NCI-H1048 (cell line): ENCODE data around the gene GALNS.
"Not testable (repeated sequence)": the region's sequence is repeated elsewhere in the genome, so short reads cannot be mapped to it uniquely, and the experiment has no call there.

Experiments used
- DNase-seq: peaks from one replicate; lab custom pipeline; 2025; lab: John Stamatoyannopoulos, UW

GALNS gene

DNA sequence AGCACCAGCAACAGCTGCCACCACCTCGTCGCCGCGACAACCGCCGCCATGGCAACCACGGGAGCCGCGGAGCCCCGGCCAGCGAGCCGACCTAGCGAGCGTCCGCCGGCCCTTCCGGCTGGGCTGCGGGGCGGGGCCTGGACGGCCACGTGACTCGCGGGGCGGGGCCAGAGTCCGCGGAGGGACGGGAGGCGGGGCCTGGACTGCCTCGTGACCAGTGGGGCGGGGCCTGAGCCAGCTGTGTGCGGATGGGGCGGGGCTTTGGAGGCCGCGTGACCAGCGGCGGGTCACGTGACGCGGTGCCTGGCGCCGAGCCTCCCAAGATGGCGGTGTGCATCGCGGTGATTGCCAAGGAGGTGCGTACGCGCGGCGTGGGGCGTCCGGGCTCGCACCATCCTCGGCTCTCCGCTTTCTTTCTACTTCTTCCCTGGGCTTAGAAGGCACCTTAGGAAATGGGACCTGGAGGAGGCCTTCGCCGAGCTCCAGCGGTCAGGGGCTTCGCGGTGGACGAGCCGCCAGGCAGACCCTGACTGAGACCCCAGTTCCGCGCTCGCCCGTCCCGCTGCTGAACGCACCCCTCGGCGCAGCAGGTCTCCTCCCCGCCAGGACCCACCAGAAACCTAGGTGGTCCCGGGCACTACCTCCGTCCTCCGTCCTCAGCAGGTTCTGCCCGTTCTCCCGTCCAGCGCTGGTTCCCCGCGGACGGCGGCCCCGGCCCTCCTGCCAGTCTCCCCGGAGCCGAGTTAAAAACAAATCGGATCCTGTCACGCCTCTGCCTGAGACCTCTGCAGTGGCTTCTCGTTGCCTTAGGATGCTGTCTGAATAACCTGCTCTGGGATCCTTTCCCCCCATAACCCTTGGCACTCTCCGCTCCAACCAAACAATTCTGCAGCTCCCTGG, at the start of gene GALNS, which contains the start of gene TRAPPC2L:
Gene GALNS, minus strand, starts transcription at position 120 of the 900 bp plus-strand sequence. Its CDS starts 70 bp downstream, at position 50.
Gene TRAPPC2L, plus strand, starts transcription at position 300 of the 900 bp plus-strand sequence. Its CDS starts 24 bp downstream, at position 324.
- peak; percentile 80 for DNase-seq

- no peak for DNase-seq
Observed at GRCh38 chr16:88906020-88906419, 49.3 kb upstream of the GALNS start.

- DNase-seq = no peak
Observed at GRCh38 chr16:88905563-88905962, 48.8 kb upstream of the GALNS start.

DNA sequence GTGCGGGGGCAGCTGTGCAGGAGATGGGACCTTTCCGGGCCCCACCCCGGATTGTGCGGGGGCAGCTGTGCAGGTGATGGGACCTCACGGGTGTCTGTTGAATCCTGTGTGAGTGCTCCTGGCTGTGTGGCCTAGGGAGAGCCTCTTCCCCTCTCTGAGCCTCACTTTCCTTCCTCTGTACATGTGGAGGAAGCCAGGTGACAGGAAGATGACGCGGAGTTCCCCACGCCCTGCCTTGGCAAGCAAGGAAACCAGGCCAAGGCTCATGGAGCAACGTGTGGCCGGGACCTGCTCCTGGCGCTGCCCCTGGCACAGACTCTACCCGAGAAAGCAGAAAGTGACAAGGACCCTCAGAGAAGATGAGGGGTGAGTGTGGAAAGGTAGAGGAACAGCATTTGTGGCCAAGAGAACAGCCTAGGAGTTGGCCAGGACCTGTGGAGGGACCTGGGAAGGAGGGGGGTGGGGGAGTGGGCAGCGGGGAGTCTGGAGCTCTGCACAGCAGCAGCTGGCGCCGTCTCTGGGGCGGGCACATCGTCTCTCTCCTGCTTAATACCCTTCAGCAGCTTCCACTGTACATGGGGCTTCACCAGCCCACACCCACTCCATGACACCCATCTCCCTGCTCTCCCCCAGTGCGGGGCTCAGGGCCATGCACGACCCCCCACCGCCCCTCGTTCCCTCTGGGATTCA, 48.1 kb upstream of the GALNS start:
- DNase-seq = no peak

DNA sequence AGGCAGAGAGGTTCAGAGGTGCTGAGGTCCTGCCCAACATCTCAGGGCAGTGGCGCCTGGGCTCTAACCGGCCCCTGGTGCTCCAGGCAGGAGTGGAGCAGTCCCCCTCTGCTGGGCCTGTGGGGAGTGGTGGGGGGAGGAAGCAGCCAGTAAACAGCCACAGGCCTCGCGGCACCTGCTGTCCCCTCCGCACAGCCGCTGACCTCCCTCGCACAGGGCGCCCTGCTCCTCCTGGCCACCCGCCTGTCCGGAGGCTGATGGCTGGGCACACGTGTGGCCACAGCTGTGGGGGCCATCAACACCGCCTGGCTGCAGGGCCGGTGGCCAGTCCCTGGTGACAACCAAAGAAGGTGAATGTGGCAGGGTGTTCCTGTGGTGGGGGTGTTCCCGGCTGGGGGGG, 46.5 kb upstream of the GALNS start:
- DNase-seq = no peak

DNA sequence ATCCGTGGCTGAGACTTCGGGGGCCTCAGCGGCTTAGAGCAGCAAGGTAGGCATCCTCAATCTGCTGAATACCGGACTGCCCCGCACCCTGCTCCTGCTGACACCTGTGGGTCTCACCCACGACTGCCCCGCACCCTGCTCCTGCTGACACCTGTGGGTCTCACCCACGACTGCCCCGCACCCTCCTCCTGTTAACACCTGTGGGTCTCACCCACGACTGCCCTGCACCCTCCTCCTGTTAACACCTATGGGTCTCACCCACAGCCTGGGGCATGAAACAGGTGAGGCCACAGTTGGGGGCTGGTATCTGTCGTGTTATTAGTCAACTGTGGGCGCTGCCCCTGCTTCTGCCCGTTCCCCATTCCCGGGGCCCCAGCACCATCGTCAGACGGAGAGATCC, 46.0 kb upstream of the GALNS start:
- no peak for DNase-seq

DNA sequence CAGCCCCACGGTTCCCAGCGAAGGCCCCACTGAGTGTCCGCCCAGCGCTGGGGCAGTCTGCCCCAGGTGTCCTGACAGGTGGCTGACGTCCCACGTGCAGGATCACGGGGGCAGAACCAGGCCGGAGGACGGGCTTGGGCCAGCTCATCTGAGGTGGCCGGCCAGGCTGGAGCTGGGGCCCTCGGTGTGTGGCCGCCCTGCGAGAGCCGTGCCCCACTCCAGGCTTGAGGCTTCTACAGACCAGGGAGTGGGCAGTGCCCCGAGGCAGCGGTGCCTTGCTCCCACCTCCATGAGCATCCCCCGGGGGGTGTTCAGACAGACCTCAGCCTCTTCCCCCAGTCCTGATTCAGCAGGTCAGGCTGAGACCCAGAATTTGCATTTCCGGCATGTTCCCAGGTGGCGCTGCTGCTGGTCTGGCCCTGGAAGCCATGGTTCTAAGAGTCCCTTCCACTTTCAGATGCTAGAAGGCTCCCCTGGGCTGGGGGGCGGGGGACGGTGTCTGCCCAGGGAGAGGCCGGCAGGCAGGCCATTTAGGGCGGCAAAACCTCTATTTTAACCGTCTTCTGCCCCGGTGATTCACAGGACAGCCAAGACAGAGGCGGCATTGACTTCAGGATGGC, 45.1 kb upstream of the GALNS start:
- DNase-seq = no peak

DNA sequence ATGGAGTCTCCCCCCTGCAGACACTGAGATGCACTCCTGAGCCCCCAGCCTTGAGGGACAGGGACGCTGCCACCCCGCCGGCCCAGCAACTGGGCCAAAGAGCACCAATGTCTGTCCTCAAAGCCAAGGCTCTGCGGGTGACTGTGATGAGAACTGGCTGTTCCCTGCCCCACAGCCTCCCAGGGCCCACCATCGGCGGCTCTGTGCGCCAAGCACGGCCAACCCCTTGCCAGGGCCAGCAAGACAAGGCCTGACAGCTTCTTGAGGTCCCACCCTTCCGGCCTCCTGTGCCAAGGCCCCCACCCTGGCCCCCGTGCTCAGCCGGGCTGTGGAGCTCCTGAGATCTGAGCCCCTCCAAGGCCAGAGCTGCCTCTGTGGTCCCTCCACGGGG, 43.9 kb upstream of the GALNS start:
- DNase-seq = no peak

DNA sequence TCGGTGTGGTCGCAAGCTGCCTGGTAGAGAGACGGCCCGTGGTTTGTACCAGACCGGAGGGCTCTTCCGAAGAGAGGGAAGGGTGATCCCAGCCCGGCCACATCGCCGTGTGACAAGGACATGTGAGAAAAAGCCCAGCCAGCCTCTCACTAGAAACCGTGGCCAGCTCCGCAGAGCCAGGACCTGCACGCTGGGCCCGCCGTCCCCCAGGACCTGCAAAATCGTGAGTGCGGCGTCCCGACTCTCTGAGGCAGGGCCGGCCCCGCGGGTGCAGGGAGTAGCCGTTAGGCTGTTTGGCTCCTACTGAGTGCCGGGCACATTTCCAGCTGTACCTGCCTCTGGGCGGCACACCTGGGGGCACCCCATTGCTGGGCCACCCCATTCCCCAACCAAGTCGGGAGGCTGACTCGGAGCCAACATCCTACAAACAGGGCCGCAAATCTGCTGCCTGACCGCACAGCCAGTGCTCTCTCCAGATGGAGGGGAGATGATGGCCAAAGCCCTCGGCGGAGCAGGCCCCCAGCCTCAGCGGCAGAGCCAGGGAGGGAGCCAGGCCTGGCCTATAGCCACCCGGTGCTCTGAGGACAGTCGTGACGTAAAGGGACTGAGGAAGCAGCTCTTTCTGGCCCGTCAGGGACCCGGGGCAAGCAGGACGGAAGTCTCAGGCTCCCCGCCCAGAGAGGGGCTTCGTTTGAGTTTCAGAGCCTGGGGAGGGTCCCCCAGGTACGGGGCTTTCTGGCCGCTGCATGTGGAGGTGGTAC, 43.3 kb upstream of the GALNS start:
- DNase-seq = no peak

DNA sequence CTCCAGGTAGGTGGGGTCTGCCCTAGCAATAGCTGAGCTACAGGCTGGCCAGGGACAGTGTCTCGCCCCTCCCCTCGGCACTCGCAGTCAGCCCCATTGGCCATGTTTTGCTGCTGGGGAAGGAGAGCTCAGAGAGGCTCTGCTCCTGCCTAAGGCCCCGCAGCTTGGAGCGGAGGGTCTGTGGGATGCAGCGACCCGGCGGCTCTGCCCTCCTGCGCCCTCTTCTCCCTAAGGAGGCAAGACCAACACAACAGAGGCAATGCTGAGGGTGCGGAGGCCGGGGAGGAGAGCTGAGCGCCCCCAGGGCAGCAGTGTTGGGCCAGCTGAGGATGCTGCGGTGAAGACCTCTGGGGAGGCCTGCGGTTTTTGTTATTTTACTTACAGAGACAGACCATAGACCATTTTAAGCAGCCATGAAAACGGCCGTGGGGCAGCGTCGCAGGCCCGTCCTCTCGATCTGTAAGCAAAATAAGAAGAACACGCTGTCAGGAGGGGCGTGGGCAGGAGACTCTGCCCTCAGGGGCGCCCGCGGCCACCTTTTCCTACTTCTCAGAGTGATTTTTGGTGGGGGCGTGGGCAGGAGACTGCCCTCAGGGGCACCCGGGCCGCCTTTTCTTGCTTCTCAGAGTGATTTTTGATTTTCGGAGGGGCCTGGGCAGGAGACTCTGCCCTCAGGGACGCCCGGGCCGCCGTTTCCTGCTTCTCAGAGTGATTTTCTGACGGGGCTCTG, 41.1 kb upstream of the GALNS start:
- DNase-seq = no peak

DNA sequence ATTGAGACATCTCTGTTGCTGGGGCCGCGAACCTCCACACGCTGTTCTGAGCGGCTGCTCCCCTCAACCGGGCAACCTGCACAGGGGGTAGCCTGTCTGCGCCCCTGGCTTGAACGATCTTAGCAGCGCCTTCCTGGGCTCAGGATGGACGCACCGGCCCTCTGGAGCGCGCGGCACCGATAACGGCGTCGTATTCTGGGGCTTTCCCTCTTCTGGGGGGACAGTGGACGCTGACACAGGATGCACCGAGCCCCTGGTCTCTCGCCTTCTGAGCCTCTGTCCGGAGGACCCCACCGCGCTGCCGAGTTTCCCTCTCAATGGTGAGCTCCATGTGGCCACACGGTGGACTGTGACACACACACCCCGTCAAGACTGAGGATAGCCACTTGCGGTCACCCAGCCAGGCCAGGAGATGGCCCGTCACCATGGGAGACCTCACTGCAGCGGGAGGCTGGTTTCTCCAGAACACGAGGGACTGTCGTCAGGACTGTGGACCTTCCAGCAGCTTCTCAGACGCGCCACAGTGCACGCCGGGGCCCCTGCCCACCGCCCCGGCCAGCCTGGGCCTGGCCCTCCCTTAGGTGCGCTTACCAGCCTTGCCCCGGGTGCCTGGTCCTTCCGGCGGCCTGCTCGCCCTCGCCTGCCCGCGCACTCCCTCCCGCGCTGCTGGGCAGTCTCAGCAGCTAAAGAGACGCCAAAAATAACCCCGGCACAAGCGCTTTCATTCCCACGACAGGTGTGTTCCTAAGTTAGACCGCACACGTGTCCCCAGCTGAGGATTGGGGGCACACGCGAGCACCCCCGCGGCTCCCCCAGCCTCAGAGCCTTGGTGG, 39.7 kb upstream of the GALNS start:
- DNase-seq = no peak

- DNase-seq = no peak
Observed at GRCh38 chr16:88895335-88895734, 38.6 kb upstream of the GALNS start.

- DNase-seq = no peak
Observed at GRCh38 chr16:88894681-88895300, 38.0 kb upstream of the GALNS start.

DNA sequence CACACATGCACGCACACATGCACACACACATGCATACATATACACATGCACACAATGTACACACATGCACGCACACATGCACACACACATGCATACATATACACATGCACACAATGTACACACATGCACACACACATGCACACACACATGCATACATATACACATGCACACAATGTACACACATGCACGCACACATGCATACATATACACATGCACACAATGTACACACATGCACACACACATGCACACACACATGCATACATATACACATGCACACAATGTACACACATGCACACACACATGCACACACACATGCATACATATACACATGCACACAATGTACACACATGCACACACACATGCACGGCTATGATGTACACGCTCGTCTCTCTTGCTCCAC, 37.5 kb upstream of the GALNS start:
- DNase-seq = not testable (repeated sequence)

- no peak for DNase-seq
Observed at GRCh38 chr16:88893127-88893968, 36.6 kb upstream of the GALNS start.

DNA sequence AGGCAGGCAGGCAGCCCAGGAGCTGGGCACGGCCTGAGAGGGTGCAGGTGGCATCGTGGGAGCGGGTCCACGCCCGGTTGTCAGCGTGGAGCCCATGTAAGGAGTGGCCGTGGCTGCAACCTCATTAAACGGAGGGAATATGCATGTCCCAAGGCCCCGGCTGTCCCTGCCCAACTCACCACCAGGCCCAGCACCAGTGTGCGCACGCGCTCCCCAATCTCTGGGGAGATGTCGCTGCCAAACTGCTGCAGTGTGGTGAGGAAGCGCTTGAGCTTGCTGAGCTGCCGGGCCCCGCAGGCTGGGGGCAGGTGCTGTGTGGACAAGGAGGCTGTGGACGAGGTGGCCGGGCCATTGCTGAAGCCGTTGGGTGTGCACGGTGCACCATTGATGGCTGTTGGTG, 35.3 kb upstream of the GALNS start:
- DNase-seq = no peak

DNA sequence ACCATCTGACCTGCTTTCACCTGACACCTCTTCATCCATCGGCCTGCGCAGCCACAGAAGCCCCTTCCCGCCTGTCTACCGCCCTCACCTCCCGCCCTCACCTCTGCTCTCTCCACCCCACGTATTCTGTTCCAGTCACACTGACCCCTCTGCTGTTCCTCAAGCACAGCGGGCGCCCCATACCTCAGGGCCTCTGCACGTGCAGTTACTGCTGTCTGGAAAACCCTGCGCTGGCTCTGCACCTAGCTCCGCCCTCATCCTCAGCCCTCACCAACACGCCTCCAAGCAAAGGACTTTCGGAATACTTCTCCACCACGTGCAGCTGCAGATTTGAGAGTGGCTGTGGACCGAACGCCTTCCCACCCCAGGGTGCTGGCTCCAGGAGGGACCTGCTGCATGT, 34.3 kb upstream of the GALNS start:
- no peak for DNase-seq

- not testable (repeated sequence) for DNase-seq
Observed at GRCh38 chr16:88889702-88890352, 33.1 kb upstream of the GALNS start.
